Hematopoietic multipotent progenitor cell (in vitro differentiated cells): Measurements from ENCODE around the gene PSMC2. TPM values are rescaled to one million over a fixed set of nuclear protein-coding genes. Genes with fewer than 3 reads are reported as not detected.
A peak's percentile ranks its signal among the peaks of the same experiment; 100 is the strongest.
"Not testable (repeated sequence)": the region's sequence is repeated elsewhere in the genome, so short reads cannot be mapped to it uniquely, and the experiment has no call there.

Experiments
- DNase-seq, 3 donors: peaks; one replicate each; pipeline ENCODE4 v3.0.0-alpha.2; 2011 to 2015; ENCODE audit warnings: low read depth in 2 of 3, low spot score in 2 of 3
- total RNA-seq: library from RNA; depleted of rRNA; stranded (reverse); fragments of >200 nt; gene quantifications from one replicate; pipeline ENCODE4 v1.2.3, GENCODE V29; 2012

The PSMC2 gene
- total RNA-seq, 1 donor, result 50.9 TPM

DNA sequence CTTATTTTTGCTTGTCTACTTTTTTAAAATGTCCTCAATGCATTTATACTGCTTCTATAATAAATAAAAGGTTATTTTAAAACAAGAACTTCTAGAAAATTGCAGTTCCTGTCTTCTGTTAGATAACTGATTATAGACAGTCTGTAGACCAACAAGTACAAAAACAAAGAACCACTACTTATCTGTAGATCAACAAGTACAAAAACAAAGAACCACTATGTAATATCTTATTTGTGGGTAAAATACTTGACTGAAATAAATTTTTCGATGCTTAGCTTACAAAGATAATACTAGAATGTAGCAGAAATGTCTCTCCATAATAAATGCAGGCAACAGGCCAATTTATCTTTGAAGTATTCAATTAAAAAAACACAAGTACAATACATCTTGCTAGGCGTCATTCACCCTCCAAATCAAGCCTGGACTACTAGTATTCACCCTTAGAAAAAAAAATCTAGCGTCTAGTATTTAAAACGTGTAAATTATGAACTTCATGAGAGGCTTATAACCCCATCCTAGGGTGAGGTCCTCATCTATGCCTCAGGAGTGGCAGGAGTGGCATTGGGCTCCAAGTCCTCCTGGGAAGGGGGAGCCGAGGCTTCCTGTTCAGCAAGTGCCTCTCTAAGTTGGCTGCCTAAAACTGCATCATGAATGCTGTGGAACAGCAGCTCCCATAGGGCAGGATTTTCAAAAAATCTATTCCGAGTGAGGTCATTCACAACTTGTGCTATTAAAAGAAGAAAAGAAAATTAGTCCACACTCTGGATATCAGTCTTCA, 26.6 kb downstream of the PSMC2 start:
- DNase-seq, result no peak

DNA sequence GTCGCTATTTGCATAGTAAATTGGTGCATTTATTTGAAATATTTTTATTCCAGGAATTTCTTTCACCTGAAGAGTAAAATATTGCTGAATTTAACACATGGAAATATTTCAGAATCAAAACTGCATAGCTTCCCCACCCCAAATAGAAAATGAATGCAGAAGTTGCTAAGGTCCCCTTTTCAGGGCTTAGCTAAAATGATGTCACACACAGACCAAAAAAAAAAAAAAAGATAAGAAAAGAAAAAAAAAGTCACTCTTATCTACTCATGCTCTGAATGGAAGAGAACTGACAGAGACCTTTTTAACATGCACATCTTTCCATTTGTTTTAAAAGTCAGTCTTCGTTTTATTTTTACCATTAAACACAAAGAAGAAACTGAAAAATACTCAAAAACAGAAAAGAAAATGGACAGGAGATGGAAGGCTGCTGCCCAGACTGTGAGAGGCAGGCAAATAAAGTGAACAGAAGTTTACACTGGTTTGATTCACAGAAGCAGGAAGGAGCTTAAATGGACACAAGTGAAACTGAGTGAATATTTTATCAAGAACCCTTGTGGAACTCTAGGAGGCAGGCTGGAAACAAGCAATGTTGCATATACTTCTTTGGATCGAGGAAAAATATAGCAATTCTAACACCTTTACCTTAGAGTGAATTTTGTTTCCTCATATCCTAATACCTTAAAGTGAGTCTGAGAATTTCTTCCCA, 32.0 kb downstream of the PSMC2 start:
- peak in 1 of 3 donors; percentile 7 for DNase-seq

DNA sequence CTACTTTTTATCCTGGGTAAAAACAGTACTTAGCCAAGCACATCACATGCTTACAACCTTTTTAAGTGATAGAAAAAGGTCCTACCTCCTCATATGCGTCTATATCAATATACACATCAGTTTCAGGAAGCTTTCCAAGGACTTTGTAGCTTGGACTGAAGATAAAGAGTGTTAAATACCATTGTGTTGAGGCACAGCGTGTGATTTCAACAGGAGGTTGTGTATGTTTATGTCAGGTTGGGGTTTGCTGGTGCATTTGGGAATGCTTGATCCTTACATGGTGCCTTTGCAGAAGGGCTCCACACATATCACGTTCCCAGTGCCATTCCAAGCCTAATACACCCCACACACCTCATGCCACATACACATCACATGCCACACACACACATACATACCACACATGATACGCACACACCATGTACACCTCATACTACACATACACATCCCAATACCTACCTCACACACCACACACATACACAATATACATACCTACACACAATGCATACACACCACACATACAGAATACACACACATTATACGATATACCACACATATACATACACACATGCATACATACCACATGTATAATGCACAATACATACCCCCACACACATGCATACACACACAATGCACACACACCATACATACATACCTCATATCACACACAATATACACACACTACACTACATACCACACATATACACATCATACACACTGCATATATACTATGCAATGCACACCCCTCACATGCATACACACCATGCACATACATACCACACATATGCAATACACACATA, 33.1 kb downstream of the PSMC2 start:
- no peak for DNase-seq

DNA sequence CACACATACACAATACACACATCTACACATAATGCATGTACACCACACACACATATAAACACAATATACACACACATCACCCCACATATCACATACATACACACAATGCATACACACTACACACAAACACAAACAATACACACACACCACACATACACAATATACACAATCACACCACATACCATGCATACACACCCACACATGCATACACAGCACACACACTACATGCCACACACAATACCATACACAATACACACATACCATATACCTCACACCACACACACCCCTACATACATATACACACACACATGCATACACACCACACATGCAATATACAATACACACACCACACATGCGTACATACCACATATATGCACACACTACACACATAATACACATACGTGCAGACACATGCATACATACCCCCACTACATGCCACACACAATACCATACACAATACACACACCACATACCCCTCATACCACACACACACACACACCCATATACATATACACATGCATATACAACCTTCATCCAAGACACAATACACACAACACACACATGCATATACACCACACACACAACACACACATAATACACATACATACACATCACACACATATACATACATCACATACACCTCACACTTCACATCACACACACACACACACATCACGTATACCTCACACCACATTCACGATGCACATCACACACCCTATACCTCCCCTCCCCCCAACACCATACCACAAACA, 34.0 kb downstream of the PSMC2 start:
- DNase-seq, result no peak

DNA sequence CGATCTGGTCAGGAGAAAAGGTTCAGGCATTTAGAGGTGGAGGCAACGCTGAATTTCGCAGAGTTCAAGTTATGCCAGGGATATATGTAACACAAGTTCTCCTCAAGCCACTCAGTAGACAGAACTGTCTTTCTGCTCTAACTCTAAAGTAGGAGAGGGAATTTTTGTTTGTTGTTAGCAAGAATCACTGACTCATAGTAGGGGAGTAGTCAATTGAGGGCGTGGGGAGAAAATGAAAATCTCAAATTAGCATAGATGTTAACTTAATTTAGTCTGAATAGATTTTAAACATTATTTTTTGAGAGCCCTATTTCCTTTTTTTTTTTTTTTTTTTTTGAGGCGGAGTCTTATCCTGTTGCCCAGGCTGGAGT, 34.6 kb downstream of the PSMC2 start:
- no peak for DNase-seq

DNA sequence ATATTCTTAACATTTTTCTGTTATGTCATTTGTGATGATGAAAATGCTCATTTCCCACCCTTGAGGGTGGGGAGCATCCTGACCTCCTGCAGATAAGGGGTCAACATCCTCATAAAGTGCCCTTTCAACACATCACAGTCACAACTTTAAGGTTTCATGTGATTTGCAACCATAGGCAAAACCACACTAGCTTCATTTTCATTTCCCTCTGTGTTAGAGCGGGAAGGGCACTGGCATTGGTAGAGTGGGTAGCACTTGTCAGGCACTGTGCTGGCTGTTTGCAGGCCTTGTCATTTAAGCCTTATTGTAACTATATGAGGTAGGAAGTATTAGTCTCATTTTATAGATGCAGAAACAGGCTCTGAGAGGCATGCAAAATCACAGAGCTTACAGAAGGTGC, 39.8 kb downstream of the PSMC2 start:
- no peak for DNase-seq

DNA sequence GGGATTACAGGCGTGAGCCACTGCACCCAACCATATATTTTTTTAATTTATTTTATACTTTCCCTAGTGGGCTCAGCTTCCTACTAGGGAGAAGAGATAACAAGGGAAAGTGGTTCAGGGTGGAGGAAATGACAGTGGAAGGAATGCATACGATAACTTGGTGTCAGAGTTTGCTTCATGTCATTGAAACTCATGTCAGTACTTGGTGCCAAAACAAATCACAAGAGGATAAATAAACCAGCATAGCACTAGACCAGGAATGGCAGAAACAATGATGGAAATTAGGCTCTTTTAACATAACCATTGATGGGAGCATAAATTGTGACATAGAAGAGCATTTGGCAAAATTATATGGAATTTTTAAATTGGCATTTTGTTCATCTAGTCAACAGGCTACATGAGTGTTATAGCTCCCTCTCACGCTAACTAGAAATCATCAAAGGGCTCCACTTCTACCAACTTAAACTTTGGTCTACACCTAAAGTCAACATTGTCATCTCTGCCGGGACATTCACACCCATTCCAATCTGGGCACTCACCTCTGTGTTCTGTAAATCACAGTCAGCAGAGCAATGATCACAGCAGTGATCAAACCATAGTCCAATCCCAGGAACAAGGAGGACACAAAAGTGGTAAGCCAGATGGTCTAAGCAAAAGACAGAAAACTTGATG, 41.2 kb downstream of the PSMC2 start:
- DNase-seq, result no peak

DNA sequence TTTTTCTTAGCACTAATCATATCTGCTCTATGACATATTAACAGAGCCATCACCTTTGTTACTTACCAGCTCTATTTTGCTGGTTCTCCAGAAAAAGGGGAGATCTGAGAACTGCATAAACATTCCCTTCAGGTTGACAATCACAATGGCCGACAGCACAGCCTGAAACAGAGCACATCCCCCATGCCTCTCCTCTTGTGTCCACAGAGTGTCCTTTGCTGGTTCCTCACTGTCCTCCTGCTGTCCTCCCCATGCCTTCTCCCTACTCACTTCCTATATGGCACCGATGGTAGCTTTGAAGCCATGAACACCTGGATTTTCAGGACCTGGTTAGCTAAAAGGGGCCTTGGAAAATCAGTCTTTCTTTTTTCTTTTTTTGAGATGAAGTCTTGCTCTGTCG, 41.8 kb downstream of the PSMC2 start:
- DNase-seq, result no peak

DNA sequence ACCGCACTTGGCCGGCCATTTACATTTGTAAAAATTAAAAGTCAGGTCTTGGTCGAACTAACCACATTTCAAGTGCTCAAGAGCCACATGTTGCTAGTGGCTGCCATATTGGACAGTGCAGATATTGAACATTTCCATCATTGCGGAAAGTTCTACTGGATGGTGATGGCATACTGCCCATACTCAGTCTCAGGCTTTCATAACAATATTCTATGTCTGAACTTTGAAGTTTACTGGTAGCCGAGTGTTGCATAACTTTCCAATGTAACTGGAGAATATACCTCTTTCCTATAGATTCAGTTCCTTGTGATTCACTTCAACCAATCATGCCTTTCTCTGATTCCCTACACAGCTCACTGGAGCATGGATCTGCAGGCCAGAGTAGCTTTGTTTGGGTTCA, 43.7 kb downstream of the PSMC2 start:
- no peak for DNase-seq

DNA sequence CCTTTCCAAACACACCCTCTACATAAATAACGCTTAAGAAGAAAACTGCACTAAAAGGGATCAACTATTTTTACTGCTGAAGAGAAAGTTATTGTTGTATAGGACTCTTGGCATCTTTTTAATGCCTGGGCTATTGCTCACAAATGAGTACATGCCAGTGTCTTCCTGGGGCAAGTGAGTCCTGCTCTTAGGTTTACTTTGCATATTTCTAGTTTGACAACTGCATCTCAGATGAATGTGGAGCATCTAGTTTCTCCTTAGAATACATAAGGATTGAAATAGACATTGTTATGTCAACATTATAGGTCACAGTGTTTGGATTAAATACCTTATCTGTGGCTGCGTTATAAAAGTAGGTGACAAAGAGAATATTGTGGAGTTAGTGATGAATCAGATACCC, 44.5 kb downstream of the PSMC2 start:
- DNase-seq, result no peak

DNA sequence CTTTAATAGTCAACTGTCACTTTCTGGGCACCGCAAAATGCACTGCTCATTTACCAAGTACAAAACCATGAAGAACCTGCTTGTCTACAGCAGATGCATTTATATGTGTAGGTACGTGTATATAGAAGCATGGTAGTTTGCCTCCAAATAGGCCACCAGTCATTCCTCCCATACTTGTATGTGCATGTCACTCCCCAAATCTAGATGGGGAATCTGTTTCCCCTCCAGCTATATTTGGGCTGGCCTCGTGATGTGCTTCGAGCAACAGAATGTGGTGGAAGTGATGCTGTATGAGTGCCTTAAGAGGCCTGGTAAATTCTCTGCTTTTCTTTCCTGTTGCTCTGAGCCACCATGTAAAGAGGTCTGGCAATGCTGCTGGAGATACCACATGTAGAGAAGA, 47.1 kb downstream of the PSMC2 start:
- DNase-seq, result no peak

DNA sequence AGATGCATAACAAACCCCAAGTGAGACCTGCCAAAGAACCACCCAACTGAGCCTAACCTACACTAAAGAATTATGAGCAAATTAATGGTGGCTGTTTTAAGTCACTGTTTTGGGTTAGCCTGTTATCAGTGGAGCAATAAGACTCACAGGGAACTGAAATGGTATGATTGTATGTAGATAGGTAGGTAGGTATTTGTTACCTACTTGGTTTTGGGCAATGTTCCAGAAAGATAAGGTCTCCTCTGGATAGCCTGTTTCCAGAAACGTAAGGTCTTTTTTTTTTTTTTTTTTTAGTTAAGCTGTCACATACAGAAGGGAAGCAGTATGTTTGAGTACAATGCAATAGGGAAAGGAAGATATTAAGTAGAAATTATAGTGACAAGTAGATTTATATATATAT, 47.6 kb downstream of the PSMC2 start:
- no peak for DNase-seq

DNA sequence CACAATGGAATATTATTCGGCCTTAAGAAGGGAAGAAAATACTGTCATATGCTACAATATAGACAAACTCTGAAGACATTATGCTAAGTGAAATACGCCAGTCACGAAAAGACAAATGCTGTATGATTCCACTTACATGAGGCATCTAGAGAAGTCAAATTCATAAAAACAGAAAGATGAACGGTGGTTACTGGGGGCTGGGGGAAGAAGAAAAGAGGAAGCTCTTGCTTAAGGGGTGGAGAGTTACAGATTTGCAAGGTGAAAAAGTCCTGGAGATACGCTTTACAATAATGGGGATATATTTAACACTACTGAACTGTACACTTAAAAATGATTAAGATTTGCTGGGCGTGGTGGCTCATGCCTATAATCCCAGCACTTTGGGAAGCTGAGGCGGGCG, 49.0 kb downstream of the PSMC2 start:
- DNase-seq, result peak in 1 of 3 donors; percentile 58

DNA sequence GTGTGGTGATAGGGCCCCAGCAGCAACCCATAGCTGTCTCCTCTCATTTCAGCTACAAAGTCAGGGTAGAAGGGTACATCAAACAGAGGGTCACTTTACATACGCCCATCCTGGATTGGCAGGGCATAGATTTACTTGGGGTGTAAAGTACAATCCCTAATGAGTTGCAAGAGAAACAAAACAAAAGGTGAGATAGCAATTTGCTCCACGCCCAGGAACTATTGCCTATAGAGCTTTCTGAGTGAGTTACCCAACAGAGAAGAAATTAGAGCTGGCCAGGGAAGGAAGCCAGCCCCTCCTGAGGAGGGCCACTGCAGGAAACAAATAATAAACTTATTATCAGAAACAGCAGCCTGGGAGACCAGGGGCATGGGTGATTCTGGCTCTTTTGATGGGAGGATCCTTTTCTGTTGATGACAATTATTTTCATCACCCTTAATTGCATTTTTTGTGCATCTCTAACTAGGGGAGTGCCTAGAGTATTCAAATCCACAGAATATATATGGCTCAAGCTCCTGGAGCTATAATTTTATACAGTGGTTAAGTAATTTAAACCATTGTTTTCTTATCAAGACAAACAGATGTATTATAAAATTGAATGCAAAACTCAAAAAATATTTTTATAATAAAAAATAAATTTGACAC, 51.2 kb downstream of the PSMC2 start:
- DNase-seq, result no peak

DNA sequence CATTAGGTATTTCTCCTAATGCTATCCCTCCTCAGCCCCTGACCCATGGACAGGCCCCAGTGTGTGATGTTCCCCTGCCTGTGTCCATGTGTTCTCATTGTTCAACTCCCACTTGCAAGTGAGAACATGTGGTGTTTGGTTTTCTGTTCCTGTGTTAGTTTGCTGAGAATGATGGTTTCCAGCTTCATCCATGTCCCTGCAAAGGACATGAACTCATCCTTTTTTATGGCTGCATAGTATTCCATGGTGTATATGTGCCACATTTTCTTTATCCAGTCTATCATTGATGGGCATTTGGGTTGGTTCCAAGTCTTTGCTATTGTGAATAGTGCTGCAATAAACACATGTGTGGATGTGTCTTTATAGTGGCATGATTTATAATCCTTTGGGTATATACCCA, 52.2 kb downstream of the PSMC2 start:
- DNase-seq, result not testable (repeated sequence)

DNA sequence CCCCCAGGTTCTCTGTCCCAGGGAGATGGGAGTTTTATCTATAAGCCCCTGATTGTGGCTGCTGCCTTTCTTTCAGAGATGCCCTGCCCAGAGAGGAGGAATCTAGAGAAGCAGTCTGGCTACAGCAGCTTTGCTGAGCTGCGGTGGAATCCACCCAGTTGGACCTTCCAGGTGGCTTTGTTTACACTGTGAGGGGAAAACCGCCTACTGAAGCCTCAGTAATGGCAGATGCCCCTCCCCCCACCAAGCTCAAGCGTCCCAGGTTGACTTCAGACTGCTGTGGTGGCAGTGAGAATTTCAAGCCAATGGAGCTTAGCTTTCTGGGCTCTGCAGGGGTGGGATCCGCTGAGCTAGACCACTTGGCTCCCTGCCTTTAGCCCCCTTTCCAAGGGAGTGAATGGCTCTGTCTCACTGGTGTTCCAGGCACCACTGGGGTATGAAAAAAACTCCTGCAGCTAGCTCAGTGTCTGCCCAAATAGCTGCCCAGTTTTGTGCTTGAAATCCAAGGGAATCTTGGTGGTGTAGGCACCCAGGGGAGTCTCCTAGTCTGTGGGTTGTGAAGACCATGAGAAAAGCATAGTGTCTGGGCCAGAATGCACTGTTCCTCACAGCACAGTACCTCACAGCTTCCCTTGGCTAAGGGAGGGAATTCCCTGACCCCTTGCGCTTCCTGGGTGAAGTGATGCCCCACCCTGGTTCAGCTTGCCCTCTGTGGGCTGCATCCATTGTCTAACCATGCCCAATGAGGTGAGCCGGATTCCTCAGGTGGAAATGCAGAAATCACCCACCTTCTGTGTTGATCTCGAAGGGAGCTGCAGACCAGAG, 58.6 kb downstream of the PSMC2 start:
- DNase-seq, result not testable (repeated sequence)

DNA sequence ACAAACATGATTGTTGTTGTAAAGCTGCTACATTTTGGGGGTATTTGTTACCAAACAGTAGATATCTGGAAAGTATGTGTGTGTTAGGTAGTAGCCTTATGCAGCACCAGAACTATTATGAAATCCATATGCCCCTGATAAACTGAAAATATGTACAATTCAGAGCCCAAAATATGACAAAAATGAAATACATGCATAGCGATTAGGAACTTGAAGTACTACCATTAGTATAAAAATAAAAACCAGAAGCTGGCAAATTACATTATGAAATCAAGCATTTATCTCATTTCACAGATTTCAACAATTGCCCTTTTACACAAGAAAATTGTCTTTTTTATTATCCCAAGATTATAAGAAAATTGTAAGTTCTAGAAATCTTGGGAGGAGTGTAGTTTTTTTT, 64.7 kb downstream of the PSMC2 start:
- no peak for DNase-seq

DNA sequence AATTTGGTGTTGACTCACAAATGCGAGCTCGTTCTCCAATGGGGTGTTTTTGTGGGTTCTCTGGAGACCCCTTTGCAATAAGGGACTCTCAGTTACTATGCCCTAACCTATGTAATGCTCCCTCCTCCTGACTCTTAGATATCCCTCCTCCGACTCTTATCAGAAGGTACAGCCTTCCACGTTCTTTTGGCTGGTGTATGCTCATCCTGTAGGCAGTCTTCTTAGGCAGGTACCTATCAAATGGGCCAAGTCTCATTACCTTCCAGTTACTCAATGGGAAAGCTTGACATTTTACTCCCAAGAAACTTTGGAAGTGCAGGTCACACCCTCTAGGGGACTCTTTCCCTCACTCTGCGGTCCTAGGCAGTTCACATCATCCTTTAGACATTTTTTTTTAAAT, 66.0 kb downstream of the PSMC2 start:
- no peak for DNase-seq

DNA sequence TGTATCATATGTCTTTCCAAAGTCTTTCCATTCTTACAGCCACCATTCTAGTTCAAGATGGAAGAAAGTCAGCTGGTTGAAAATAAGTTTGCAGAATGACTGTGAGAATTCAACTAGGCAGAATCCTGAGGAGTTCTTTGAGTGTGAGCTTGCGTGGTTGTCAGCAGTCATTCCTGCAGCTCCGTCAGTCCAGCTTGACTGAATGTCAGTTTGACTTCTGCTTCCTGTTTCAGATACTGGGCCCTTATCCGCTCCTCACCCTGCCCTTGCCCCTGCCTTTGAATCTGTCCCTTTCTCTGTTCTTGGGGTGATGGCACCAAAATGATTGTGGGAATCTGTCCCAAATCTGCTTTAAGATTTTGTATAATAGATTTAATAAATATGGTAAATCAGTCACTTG, 70.8 kb downstream of the PSMC2 start:
- peak in 1 of 3 donors; percentile 7 for DNase-seq
